ENCODE data around the gene CSTF2T.
"Not testable (repeated sequence)": the region's sequence is repeated elsewhere in the genome, so short reads cannot be mapped to it uniquely, and the experiment has no call there.

CSTF2T gene

DNA sequence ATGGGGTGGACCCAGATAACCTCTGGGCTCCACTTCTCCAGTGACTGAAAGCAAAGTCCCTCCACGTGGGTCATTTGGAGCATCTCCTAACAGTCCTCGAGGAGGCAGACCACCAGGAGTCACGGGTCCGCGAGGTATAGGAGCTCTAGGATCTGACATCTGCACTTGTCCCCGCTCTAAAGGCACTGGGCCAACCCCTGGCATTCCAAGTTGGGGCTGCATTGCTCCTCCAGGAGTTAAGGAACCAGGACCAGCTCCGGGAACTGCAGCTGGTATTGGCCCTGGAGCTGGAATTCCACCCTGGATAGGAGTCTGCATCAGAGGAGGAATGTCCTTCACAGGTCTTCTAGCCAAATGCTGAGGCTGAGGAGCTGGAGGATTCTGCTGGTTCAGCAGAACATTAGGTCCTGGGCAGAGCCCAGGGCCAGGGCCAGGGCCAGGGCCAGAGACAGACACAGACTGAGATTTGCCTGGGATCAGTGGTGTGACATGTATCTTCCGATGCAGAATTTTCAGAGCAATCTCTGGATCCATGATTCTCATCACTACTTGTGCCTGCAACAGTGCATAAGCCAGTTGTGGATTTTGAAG is 827 bp downstream of the CSTF2T start:
- no peak for DNase-seq (ENCODE audit: extremely low read depth, low read depth)
- TF ChIP-seq, protein P1, sequence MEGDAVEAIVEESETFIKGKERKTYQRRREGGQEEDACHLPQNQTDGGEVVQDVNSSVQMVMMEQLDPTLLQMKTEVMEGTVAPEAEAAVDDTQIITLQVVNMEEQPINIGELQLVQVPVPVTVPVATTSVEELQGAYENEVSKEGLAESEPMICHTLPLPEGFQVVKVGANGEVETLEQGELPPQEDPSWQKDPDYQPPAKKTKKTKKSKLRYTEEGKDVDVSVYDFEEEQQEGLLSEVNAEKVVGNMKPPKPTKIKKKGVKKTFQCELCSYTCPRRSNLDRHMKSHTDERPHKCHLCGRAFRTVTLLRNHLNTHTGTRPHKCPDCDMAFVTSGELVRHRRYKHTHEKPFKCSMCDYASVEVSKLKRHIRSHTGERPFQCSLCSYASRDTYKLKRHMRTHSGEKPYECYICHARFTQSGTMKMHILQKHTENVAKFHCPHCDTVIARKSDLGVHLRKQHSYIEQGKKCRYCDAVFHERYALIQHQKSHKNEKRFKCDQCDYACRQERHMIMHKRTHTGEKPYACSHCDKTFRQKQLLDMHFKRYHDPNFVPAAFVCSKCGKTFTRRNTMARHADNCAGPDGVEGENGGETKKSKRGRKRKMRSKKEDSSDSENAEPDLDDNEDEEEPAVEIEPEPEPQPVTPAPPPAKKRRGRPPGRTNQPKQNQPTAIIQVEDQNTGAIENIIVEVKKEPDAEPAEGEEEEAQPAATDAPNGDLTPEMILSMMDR (IDR thresholded peaks at IDR 0.05; ENCODE audit: low read depth, low read length), result no peak

DNA sequence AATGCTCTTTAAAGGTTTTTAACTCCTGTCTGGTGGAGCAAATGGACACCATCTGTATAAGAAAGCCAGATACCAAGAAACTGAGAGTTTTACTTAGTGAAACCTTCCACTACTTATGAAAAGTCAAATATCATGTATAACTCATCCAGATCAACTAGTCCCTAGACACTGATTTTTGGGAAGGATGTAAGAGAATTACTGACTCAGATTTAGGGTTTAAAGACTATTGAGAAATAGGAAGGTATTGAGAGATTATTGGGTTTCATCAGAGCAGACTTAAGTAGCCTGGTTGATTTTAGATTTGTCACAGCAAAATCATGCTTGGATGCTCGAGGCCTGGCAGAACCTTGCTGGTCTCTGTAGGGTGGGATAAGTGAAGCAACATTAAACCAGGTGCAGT is 3.1 kb downstream of the CSTF2T start:
- no peak for DNase-seq (ENCODE audit: extremely low read depth, low read depth)
- TF ChIP-seq, protein P1 (IDR thresholded peaks at IDR 0.05; ENCODE audit: low read depth, low read length), result no peak

- TF ChIP-seq, protein P1 (IDR thresholded peaks at IDR 0.05; ENCODE audit: low read depth, low read length), result no peak
Measured at GRCh38 chr10:51694086-51694768, 5.2 kb downstream of the CSTF2T start.

GRCh38 chr10:51691135-51691534 is 8.3 kb downstream of the CSTF2T start:
- TF ChIP-seq, protein P1 (IDR thresholded peaks at IDR 0.05; ENCODE audit: low read depth, low read length), result no peak
- DNase-seq (ENCODE audit: extremely low read depth, low read depth), result no peak

More at GRCh38 chr10:51694086-51694768, 5.2 kb downstream of the CSTF2T start:
- no peak for DNase-seq (ENCODE audit: extremely low read depth, low read depth)

DNA sequence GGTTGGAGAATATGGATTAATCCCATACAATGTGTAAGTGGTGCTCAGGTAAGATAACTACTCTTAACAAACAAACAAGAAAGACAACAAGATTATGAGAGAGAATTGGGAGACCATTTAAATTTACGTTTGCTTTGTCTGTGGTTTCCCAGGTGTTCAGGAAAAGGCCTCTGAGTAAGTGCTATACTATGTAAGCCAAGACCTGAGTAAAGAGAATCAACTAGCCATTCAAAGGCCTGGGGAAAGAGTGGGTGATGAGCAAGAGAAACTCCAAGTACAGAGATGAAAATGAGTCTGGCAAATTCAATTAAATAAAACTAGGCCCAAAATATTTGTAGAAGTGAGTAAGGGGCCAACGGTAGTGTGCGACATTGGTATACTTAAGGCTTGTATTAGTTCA is 9.9 kb downstream of the CSTF2T start:
- TF ChIP-seq, protein P1 (IDR thresholded peaks at IDR 0.05; ENCODE audit: low read depth, low read length), result no peak
- no peak for DNase-seq (ENCODE audit: extremely low read depth, low read depth)

DNA sequence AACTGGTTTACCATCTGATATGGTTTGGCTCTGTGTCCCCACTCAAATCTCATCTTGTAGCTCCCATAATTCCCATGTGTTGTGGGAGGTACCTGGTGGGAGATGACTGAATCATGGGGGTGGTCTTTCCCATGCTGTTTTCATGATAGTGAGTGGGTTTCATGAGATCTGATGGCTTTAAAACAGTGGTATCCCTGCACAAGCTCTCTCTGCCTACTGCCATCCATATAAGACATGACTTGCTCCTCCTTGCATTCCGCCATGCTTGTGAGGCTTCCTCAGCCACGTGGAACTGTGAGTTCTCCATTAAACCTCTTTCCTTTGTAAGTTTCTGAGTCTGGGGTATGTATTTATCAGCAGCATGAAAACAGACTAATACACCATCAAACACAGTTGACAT is 10.6 kb downstream of the CSTF2T start:
- DNase-seq (ENCODE audit: extremely low read depth, low read depth), result not testable (repeated sequence)

GRCh38 chr10:51687296-51687695 is 12.1 kb downstream of the CSTF2T start:
- DNase-seq (ENCODE audit: extremely low read depth, low read depth), result no peak
- TF ChIP-seq, protein P1 (IDR thresholded peaks at IDR 0.05; ENCODE audit: low read depth, low read length), result no peak

- no peak for DNase-seq (ENCODE audit: extremely low read depth, low read depth)
- TF ChIP-seq, protein P1 (IDR thresholded peaks at IDR 0.05; ENCODE audit: low read depth, low read length), result no peak
Measured at GRCh38 chr10:51685768-51686167, 13.6 kb downstream of the CSTF2T start.

Data from AG09319 (cell line).